Astrocyte (in vitro differentiated cells and primary cell): ENCODE measurements around the gene TCP11. TPM values are rescaled to one million over a fixed set of nuclear protein-coding genes. Genes with fewer than 3 reads are reported as not detected.

ENCODE experiments used
- total RNA-seq: library from RNA; stranded (reverse); gene quantifications from 2 replicates; pipeline ENCODE4 v1.2.1, GENCODE V29; 2021

The TCP11 gene
- total RNA-seq, 1 donor from 2014 or later: not detected

Other genes starting within 250 kb of the TCP11 start
- 8.5 and 10.1 TPM in 2 replicates for gene SCUBE3, start 72.6 kb upstream of the TCP11 start, total RNA-seq
- 12.7 and 13.5 TPM in 2 replicates for gene ZNF76, start 118.4 kb upstream of the TCP11 start, total RNA-seq
- 2.2 and 3.3 TPM in 2 replicates for gene DEF6, start 156.5 kb upstream of the TCP11 start, total RNA-seq
- 9.9 and 11.3 TPM in 2 replicates for gene PPARD, start 201.2 kb upstream of the TCP11 start, total RNA-seq